HG02623 (cell line): ENCODE data around the gene GAREM1.
"Not testable (repeated sequence)": the region's sequence is repeated elsewhere in the genome, so short reads cannot be mapped to it uniquely, and the experiment has no call there.

Source experiments
- ATAC-seq: cut with Tn5 transposase; IDR thresholded peaks from one replicate; pipeline ENCODE4 v1.9.1; 2021; ENCODE audit warnings: moderate library complexity; ENCODE audit not compliant: unreplicated experiment

Gene GAREM1

DNA sequence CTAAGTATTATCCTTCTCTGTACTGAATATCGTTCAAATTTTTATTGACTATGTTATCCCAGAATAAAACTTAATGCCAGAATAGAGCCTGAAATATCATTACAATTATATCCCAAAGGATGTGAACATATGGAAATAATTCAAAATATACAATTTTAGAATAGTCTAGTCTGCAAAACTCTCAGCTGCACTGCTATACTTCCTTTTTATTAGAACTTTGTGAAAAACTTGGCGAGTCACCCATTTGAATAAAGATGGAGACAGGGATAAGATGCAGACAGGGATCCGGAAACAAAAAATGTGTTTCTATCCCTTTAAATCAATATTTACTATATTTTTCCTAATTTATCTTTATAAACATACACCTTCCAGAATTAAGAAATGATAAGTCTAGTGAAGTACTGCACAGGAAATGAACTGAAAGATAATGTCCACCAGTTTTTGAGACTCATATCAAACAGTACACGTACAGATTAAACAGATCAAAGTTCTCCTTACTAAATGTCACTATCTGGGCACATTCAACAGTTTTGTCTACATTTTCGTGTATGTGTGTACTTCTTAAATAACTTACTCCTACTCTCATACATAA lies 173.0 kb downstream of the GAREM1 start:
- no peak for ATAC-seq

GRCh38 chr18:32296851-32297250 lies 173.8 kb downstream of the GAREM1 start:
- ATAC-seq, result no peak

GRCh38 chr18:32295604-32296003 lies 175.1 kb downstream of the GAREM1 start:
- no peak for ATAC-seq

- no peak for ATAC-seq
Observed at GRCh38 chr18:32293107-32293506, 177.6 kb downstream of the GAREM1 start.

DNA sequence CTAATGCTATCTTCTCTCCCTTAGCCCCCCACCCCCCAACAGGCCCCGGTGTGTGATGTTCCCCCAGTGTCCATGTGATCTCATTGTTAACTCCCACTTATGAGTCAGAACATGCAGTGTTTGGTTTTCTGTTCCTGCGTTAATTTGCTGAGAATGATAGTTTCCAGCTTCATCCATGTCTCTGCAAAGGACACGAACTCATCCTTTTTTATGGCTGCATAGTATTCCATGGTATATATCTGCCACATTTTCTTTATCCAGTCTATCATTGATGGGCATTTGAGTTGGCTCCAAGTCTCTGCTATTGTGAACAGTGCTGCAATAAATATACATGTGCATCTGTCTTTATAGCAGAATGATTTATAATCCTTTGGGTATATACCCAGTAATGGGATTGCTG lies 179.1 kb downstream of the GAREM1 start:
- not testable (repeated sequence) for ATAC-seq

GRCh38 chr18:32290810-32291209 lies 179.9 kb downstream of the GAREM1 start:
- no peak for ATAC-seq

DNA sequence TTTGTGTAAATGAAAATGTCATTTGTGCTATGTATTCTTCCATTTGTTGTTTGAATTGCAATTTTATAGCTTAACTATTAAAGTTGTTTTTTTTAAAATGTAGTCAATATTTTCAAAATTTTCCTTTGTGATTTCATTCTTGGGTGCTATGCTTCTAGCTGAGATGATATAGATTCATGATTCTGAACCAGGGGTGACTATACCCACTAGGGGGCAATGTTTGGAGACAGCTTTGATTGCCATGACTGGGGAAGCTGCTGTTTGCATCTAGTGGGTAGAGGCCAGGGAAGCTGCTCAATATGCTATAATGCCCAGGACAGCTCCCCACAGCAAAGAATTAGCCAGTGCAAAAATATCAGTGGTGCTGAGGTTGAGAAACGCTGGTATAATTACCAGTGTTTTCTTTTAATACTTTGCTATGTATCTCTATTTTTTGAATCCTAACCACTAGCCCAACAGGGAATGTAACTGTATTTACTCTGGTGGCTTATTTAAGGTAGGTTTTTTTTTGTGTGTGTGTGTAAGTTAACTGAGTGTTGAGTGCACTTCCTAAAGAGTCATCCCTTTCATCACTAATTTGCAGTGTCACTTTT lies 181.1 kb downstream of the GAREM1 start:
- ATAC-seq, result peak; percentile 89

DNA sequence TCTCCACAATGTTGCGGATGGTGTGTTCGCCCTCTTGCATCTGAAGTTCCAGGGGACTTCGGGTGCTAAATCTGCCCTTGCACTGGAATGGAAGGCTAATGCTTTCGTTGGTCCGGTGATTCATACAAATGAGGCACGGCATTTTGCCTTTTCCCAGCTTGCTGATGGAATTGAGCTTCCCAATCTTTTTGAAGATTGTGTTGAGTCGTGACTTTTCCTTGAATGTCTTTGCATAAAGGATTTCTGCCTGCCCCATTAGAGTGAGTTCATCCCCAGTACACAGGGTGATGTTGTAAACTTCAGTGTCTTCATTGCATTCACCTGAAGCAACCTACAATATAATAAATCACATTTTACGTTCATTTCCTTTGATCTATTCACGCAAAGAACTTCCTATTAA lies 182.8 kb downstream of the GAREM1 start:
- ATAC-seq, result no peak

DNA sequence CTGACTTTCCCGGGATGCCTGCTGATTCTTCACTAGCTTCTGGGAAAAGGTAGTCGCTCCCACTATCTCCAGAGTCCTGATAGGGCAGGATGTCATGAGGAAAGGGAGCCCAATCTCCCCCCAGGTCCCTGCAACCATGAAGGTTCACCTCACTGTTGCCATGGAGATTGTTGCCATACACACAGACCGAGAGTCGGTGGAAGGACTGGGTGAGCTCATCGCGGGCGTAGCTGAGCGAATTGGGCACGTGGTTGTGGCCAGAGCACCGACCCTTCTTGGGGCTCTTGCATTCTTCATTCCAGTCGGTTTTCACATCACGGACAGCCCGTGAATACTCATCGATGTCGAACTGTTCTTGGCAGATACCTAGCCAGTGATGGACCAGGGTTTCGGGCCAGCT lies 183.4 kb downstream of the GAREM1 start:
- ATAC-seq, result no peak

DNA sequence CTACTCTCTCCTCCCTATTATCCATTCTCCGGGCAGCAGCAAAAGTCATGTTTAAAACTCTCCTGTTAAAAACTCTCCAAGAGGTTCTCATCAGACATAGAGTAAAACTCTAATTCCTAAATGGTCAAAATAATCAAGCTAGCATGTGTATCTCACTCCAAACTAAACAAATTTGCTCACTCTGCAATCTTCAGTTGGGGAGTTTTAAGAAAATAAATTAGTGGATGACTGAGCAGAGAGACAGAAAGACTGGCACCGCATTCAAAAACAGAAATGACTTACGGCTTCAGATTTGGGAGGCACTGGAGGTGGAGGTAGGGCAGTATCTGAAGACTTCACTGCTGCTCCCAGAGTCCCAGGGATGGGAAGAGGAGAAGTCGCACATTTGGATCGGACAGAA lies 183.9 kb downstream of the GAREM1 start:
- ATAC-seq, result no peak

GRCh38 chr18:32284284-32284683 lies 186.4 kb downstream of the GAREM1 start:
- no peak for ATAC-seq

DNA sequence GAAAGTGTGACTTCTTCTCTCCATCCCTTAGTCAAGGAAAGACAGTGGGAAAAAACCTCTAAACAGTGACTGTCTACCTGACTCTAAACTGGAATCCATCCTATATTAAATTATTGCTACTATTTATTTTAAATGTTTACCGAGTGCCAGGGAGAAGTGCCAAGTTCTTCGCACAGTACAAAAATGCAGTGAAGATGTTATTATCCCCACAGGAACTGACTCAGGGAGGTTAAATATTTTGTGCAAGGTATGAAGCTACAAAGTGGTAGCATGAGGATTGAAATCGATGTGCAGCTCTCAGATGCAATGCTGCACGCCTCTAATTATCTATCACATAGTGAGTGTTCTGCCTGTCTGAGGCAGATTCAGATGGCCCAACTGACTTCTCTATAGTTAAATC lies 189.8 kb downstream of the GAREM1 start:
- ATAC-seq, result no peak

GRCh38 chr18:32280188-32280783 lies 190.4 kb downstream of the GAREM1 start:
- ATAC-seq, result no peak

GRCh38 chr18:32278177-32278799 lies 192.4 kb downstream of the GAREM1 start:
- ATAC-seq, result no peak

DNA sequence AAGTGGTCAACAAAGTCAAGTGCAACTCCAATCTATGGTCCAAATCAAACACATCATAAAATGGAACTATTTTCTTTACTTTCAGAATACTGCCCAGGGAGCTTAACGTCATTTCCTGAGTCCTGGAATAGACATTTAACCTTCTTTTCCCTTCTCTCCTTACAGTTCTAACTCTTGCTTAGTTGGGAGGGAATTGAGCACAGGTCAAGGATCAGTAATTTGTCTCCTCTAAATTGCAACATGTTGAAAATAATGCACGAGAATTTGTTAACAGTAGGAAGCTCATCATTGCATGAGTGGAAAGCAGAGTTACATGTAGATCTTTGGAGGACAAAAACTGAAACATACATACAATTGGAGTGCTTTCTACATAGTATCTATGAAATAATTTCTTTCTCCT lies 193.1 kb downstream of the GAREM1 start:
- ATAC-seq, result no peak

DNA sequence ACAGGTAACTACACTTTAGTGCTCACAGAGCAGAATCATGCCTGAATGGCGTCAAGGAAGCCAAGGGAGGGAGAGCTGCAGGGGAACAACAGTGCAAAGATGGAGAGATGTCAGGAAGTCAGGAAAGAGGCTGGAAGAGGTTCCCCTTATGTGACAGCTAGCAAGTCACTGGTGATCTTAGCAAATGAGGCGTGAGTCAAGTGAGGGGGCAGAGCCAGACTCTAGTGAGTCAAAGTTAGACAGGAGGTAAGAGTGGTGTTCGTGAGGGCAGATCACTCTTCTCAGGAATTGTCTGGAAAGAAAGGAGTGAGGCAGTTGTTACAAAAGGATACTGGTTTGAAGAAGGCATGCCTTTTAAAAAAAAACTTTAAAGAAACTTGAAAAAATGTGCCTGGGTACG lies 193.8 kb downstream of the GAREM1 start:
- no peak for ATAC-seq

DNA sequence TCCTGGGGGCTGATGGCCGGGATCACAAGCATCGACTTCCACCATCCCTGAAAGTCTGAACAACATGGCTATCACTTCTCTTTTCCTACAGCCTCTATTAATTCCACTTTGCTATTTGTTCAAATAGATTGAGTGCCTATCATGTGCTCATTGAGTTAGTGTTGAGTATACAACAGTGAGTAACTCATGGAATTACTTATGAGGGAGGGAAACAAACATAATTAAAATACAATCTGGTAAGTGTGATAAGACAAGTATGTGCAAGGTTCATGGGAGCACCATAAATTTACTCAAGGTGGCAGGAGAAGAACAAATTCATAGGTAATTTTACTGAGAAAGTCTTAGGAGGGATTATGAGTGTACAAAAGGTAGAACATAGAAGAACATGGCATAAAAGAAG lies 194.4 kb downstream of the GAREM1 start:
- ATAC-seq, result no peak

DNA sequence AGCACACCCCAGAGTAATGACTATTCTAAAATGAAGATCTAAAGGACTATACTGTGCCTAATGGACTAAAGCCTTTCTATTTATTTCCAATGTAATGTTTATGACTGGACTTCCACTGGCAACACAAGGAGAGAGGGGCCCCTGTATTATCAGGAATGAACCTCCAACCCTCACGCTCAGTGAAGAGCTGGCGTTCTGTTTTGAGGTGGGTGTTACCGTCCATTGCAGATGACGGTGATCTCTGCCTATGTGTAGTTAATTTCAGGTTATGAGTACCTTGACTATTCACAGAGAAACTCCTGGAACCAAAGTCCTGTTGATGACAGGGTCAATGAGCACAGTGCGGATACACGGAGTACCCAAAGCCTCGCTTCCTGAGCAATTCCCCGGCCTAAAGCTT lies 195.5 kb downstream of the GAREM1 start:
- ATAC-seq, result no peak

GRCh38 chr18:32274307-32274706 lies 196.4 kb downstream of the GAREM1 start:
- no peak for ATAC-seq

- peak; percentile 78 for ATAC-seq
Observed at GRCh38 chr18:32271672-32272208, 198.9 kb downstream of the GAREM1 start.

- no peak for ATAC-seq
Observed at GRCh38 chr18:32270341-32270740, 200.3 kb downstream of the GAREM1 start.

DNA sequence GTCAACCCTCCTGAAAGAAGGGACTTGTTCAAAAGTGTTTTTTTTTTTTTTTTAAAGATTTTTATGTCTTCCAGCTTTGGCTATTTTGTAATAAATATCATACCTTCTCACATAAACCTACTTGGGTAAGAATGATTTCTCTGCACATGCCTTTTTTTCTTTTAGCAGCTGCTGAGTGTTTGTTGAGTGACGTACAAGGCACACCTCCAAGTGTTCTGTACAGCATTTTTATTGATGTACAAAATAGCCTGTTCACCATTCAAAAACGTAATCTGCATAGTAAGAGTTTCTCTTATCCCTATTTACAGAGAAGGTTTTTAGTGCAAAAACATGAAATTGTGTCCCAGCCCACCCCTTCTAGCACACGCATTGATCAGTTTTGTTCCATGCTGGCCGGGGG lies 203.2 kb downstream of the GAREM1 start:
- ATAC-seq, result no peak
